Stimulated activated CD8-positive, alpha-beta memory T cell treated with anti-CD3 and anti-CD28 coated beads, Interleukin-15, amount 100 ng/mL, for 48 hours (primary cell): Measurements from ENCODE around the gene MYMX.

ENCODE experiments used
- DNase-seq, 2 donors: peaks; one replicate each; pipeline ENCODE4 v3.0.0-alpha.2; 2020; ENCODE audit warnings: low read depth in 2 of 2

Gene MYMX

DNA sequence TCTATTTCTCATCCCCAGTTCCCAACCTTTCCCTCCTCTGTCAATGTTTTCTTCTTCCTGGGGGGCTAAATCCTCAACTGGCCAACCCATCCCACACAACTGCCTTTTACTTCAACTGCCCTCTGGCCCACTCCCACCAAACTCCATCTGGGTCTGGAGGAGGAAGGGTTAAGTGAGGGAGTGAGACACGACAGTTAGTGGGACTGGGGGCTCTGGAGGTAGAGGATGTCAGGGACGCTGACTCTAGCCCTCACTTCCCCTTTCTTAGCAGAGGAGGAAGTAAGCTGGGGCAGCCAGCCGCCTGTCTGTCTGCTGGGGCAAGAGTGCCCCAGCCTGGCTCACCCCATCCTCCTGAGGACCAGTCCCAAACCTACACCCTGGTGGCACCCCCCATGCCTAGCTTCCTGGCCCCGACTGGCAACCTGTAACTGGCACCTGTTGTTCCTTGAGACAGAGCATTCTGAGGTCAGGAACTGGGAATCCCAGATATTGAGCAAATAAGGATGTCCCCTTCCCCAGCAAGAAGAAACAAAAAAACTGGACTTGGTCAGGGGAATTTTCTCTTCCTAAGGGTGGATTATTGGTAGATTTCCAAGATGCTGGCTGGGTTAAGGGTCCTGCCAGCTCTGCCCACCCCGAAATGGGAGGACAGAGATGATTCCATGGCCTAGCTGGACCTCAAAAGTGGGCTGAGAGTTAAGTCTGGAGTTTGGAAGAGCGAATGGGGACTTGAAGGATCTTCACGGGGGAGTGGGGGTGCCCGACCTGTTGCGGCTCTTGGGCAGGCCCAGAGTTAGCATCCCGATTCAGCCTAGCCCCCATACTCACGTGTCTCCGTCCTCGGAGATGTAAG, 47.7 kb downstream of the MYMX start:
- no peak for DNase-seq

DNA sequence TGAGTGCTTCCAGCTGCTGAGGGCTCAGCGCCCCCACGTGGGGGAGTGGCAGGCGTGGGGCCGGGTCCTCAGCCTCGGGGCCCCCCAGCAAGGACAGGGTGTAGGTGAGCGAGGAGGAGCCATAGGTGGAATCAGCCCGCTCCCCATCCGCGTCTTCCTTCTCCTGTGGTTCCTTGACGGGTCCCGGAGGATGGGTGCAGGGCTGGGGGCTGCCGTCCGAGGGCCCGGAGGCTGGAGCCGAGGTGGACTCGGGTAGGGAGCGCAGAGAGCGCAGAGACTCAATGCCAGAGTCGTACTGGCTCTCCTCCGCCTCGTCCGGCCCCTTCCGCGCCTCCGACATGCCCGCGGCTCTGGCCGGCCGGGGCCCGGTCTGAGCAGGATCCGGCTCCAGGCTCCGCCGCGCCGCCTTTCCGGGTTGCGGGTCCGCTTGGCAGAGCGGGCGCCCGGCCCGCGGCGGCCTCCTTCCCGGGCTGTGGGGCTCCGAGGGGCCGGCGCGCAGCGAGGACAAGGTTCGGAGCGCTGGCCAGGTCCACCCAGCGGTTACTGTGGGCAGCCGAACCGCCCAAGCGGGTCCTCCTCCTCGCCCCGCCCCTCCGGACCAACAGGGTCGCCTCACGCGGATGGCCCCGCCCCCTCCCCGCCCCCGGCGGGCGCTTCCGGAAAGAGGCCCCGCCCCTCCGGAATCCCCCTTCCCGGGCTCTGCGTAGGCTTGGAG, 48.4 kb downstream of the MYMX start, which contains the start of gene NFKBIE:
Gene NFKBIE (minus strand): TSS at position 545 of the 715 bp plus-strand sequence. CDS start 205 bp downstream, at position 340.
- DNase-seq: peak; percentile 91 to 94

DNA sequence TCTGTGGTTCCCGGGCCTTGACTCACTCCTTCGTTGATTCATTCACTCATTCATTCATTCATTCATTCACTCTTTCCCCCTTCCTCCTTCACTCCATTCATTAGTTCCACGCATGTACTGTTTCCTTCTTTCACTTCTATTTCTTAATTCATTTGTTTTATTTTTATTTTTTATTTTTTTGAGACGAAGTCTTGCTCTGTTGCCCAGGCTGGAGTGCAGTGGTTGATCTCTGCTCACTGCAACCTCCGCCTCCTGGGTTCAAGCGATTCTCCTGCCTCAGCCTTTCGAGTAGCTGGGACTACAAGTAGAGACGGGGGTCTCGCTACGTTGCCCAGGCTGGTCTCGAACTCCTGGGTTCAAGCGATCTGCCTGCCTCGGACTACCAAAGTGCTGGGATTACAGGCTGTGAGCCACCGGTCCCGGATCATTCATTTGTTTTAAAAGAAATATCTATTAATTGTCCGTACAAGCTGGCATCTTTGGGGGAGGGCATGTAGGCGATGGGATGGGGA, 49.1 kb downstream of the MYMX start:
- no peak for DNase-seq

DNA sequence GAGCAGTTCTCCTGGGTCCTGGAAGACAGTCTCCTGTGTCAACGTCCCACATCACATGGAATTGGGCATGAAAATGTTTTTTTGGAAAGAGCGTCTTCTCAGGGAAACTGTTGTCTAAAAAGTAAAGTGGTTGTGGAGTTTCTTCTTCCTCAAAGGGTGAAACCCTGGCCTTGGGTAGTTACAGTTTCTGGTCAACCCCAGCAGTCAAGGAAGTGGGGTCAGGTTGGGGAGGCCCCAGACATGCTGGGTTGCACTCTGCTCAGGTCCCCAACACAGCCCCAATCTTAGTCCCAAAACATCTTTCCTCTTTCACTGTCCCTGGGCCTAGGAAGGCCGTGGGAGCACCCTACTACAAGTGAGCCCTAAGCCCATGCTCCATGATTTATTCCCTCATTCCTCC, 49.6 kb downstream of the MYMX start:
- no peak for DNase-seq

DNA sequence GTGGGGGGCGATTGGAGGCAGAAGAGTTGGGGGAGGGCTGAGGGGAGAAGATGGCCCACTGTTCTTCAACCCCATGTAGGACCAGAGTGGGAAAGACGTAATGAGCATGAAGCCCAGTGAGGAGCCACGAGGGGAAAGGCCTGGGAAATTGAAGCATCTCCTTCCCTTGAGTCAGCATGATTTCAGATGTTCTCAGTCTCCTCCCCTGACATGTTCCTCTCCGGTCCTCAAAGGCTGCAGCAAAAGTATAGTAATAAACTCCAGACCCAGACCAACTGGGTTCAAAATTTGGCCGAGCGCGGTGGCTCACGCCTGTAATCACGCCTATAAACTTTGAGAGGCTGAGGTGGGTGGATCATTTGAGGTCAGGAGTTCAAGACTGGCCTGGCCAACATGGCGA, 50.5 kb downstream of the MYMX start:
- no peak for DNase-seq
